Fibroblast of peridontal ligament (primary cell): Measurements from ENCODE around the gene CTSL.

Experiments used
- DNase-seq: peaks from one replicate; pipeline ENCODE4 v3.0.0-alpha.2; 2010; ENCODE audit errors: extremely low read depth

The CTSL gene

GRCh38 chr9:87725900-87726709, at the start of gene CTSL:
Gene CTSL, plus strand, starts transcription at chr9:87726119. Its CDS starts 1,485 bp downstream, at chr9:87727604.
- peak; percentile 89 for DNase-seq

GRCh38 chr9:87676976-87677775, 48.7 kb upstream of the CTSL start:
- DNase-seq, result no peak

GRCh38 chr9:87677776-87678587, 47.9 kb upstream of the CTSL start:
- DNase-seq, result no peak

GRCh38 chr9:87678650-87679355, 47.1 kb upstream of the CTSL start:
- peak; percentile 87 for DNase-seq

GRCh38 chr9:87681271-87682061, 44.5 kb upstream of the CTSL start:
- no peak for DNase-seq

- DNase-seq, result no peak
These were observed 43.8 kb upstream of the CTSL start for GRCh38 chr9:87682085-87682484.

GRCh38 chr9:87682618-87683017, 43.3 kb upstream of the CTSL start:
- DNase-seq, result no peak

- no peak for DNase-seq
These were observed 41.9 kb upstream of the CTSL start for GRCh38 chr9:87683751-87684626.

- peak; percentile 43 for DNase-seq
These were observed 41.2 kb upstream of the CTSL start for GRCh38 chr9:87684627-87685219.

- DNase-seq, result no peak
These were observed 40.5 kb upstream of the CTSL start for GRCh38 chr9:87685441-87685840.

GRCh38 chr9:87685871-87686519, 39.9 kb upstream of the CTSL start:
- DNase-seq, result peak; percentile 30

GRCh38 chr9:87686520-87687090, 39.3 kb upstream of the CTSL start:
- DNase-seq, result no peak

GRCh38 chr9:87687207-87687606, 38.7 kb upstream of the CTSL start:
- DNase-seq, result no peak

- DNase-seq, result no peak
These were observed 31.6 kb upstream of the CTSL start for GRCh38 chr9:87694236-87694755.

- DNase-seq, result no peak
These were observed 30.4 kb upstream of the CTSL start for GRCh38 chr9:87695523-87695922.

- DNase-seq, result no peak
These were observed 29.3 kb upstream of the CTSL start for GRCh38 chr9:87696641-87697040.

- no peak for DNase-seq
These were observed 27.7 kb upstream of the CTSL start for GRCh38 chr9:87698069-87698809.
